ENCODE results near the gene PCAT7. TPM values are rescaled to one million over a fixed set of nuclear protein-coding genes. Genes with fewer than 3 reads are reported as not detected.

Gene PCAT7
- polyA plus RNA-seq, 1 donor from 2014 or later, result 7.7 TPM

DNA sequence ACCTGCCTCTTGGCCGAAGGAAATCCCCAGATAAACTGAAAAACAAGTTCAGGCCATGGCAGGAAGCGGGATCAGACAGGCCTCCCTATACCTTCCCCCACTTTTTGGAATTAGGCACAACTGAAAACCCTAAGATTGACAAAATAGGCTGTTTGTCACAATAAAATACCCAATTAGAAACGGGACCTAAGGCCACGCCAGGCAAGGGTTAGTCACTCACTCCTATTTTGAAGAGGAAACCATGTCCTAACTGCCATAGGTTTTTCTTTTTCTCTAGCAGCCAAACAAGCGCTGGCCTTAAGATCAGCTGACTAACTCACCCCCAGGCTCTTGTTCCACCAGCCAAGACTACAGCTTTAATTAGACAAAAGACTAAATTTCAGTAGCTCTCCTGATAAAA lies 26.8 kb downstream of the PCAT7 start:
- no peaks in the 10 kb centered on the region for H3K79me2 ChIP-seq (replicated peaks; ENCODE audit: insufficient read depth, low read length)
- no peaks in the 10 kb centered on the region for H3K9me3 ChIP-seq (ENCODE audit: low read length)
- H3K4me2 ChIP-seq (ENCODE audit: low read length), result no peak overlapping the region
- no peak overlapping the region for H3K4me3 ChIP-seq (ENCODE audit: low read length)
- no peaks in the 10 kb centered on the region for H3K27me3 ChIP-seq (ENCODE audit: insufficient read depth, low read depth, low read length)
- no peak for TF ChIP-seq EP300 (conservative IDR thresholded peaks at IDR 0.05; ENCODE audit: poor library complexity, severe bottlenecking)
- no peak for TF ChIP-seq EZH2 (IDR thresholded peaks at IDR 0.05; ENCODE audit: borderline replicate concordance, insufficient read depth, low read length, poor library complexity, severe bottlenecking)
- TF ChIP-seq REST (IDR thresholded peaks at IDR 0.05; ENCODE audit: borderline replicate concordance), result no peak
- TF ChIP-seq CTCF (IDR thresholded peaks at IDR 0.05; ENCODE audit: poor library complexity, severe bottlenecking), result no peak
- TF ChIP-seq SMC3 (conservative IDR thresholded peaks at IDR 0.05; ENCODE audit: poor library complexity), result no peak
- TF ChIP-seq POLR2AphosphoS5 (IDR thresholded peaks at IDR 0.05), result no peak
- TF ChIP-seq MXI1 (conservative IDR thresholded peaks at IDR 0.05; ENCODE audit: poor library complexity, severe bottlenecking), result no peak
- TF ChIP-seq TAF1 (IDR thresholded peaks at IDR 0.05; ENCODE audit: low read depth), result no peak
- no peak for TF ChIP-seq RAD21 (conservative IDR thresholded peaks at IDR 0.05)
- no peak overlapping the region for H3K27ac ChIP-seq (ENCODE audit: low read length)
- H3K36me3 ChIP-seq (ENCODE audit: insufficient read depth, low read length), result no peaks in the 10 kb centered on the region
- no peaks in the 10 kb centered on the region for H4K20me1 ChIP-seq (ENCODE audit: insufficient read depth)
- no peak overlapping the region for H2AFZ ChIP-seq (ENCODE audit: low read depth, low read length)
- H3F3A ChIP-seq (ENCODE audit: insufficient read depth, low read length, poor library complexity, severe bottlenecking), result no peaks in the 10 kb centered on the region
- H3K9me2 ChIP-seq (ENCODE audit: insufficient read depth, low read length), result no peaks in the 10 kb centered on the region
- H3K9ac ChIP-seq (ENCODE audit: low read length), result no peak overlapping the region

- no peaks in the 10 kb centered on the region for H3K9me2 ChIP-seq (ENCODE audit: insufficient read depth, low read length)
- H3K9me3 ChIP-seq (ENCODE audit: low read length), result no peaks in the 10 kb centered on the region
- no peaks in the 10 kb centered on the region for H3F3A ChIP-seq (ENCODE audit: insufficient read depth, low read length, poor library complexity, severe bottlenecking)
- H3K79me2 ChIP-seq (replicated peaks; ENCODE audit: insufficient read depth, low read length), result no peaks in the 10 kb centered on the region
- H3K27ac ChIP-seq (ENCODE audit: low read length), result no peak overlapping the region
- no peak overlapping the region for H3K4me3 ChIP-seq (ENCODE audit: low read length)
- no peak overlapping the region for H3K4me2 ChIP-seq (ENCODE audit: low read length)
- H3K9ac ChIP-seq (ENCODE audit: low read length), result no peak overlapping the region
- H4K20me1 ChIP-seq (ENCODE audit: insufficient read depth), result no peaks in the 10 kb centered on the region
- no peaks in the 10 kb centered on the region for H3K36me3 ChIP-seq (ENCODE audit: insufficient read depth, low read length)
- H2AFZ ChIP-seq (ENCODE audit: low read depth, low read length), result no peak overlapping the region
- H3K27me3 ChIP-seq (ENCODE audit: insufficient read depth, low read depth, low read length), result no peaks in the 10 kb centered on the region
- no peak for TF ChIP-seq EP300 (conservative IDR thresholded peaks at IDR 0.05; ENCODE audit: poor library complexity, severe bottlenecking)
- no peak for TF ChIP-seq MXI1 (conservative IDR thresholded peaks at IDR 0.05; ENCODE audit: poor library complexity, severe bottlenecking)
- no peak for TF ChIP-seq SMC3 (conservative IDR thresholded peaks at IDR 0.05; ENCODE audit: poor library complexity)
- TF ChIP-seq TAF1 (IDR thresholded peaks at IDR 0.05; ENCODE audit: low read depth), result no peak
Measured at GRCh38 chr9:94584555-94584954, 29.7 kb downstream of the PCAT7 start.

Data from neural cell (in vitro differentiated cells).